CD4-positive, alpha-beta T cell (primary cell): ENCODE data around the gene DUOX1. TPM values are rescaled to one million over a fixed set of nuclear protein-coding genes. Genes with fewer than 3 reads are reported as not detected.

ENCODE experiments used
- ATAC-seq: fragments of 200-7000 bp; cut with Tn5 transposase; one replicate; pipeline ENCODE4 v1.10.0; 2022; ENCODE audit warnings: mild to moderate bottlenecking; ENCODE audit not compliant: poor library complexity
- CTCF ChIA-PET: fragments of 350-600 bp; sonication (Branson Sonifier 250); formaldehyde crosslinking; loops from one replicate; lab custom pipeline; 2021; ENCODE audit warnings: antibody characterized with exemption, inconsistent platforms; lab: Charles Lee
- POLR2A ChIA-PET: fragments of 350-600 bp; sonication (Branson Sonifier 250); formaldehyde crosslinking; loops from one replicate; lab custom pipeline; 2021; ENCODE audit warnings: antibody characterized with exemption, inconsistent platforms; lab: Charles Lee
- DNase-seq, 14 experiments: peaks; one replicate each; pipeline ENCODE4 v3.0.0-alpha.2; 2013 to 2020; ENCODE audit warnings: mixed read lengths in 2 of 14
- H3K27ac ChIP-seq, 2 donors: one replicate each; pipeline versions ENCODE4 v1.5.1 to v1.7.0; 2013; ENCODE audit warnings: low read length in 2 of 2, low read depth in 1 of 2, mild to moderate bottlenecking in 1 of 2
- H3K27me3 ChIP-seq, 2 experiments: 1 replicate in 1 of 2; 2 replicates in 1 of 2; pipeline versions ENCODE4 v1.6.1 to v1.7.0; 2013; ENCODE audit warnings: low read length in 2 of 2, control low read depth in 1 of 2, mild to moderate bottlenecking in 1 of 2, moderate library complexity in 1 of 2; ENCODE audit not compliant: insufficient read depth in 2 of 2, control insufficient read depth in 1 of 2
- H3K36me3 ChIP-seq: one replicate; pipeline ENCODE4 v1.6.1; 2013; ENCODE audit warnings: low read length, control low read depth; ENCODE audit not compliant: insufficient read depth
- H3K4me1 ChIP-seq: one replicate; pipeline ENCODE4 v1.6.1; 2013; ENCODE audit warnings: low read length, control low read depth; ENCODE audit not compliant: insufficient read depth
- H3K4me3 ChIP-seq: one replicate; pipeline ENCODE4 v1.5.1; 2013; ENCODE audit warnings: mild to moderate bottlenecking, low read length, moderate library complexity
- H3K9me3 ChIP-seq, 2 experiments: 1 replicate in 1 of 2; 2 replicates in 1 of 2; pipeline versions ENCODE4 v1.6.1 to v1.7.0; 2013; ENCODE audit warnings: low read length in 2 of 2, mild to moderate bottlenecking in 2 of 2, control low read depth in 1 of 2, moderate library complexity in 1 of 2; ENCODE audit not compliant: control insufficient read depth in 1 of 2, insufficient read depth in 1 of 2
- H3K27ac Mint-ChIP-seq: one replicate; pipeline ENCODE4 v1.8.0; 2020; ENCODE audit warnings: mixed read lengths
- H3K27me3 Mint-ChIP-seq: one replicate; pipeline ENCODE4 v1.8.0; 2021; ENCODE audit warnings: mixed read lengths
- H3K36me3 Mint-ChIP-seq: one replicate; pipeline ENCODE4 v1.8.0; 2021; ENCODE audit warnings: low read depth, mixed read lengths
- H3K4me1 Mint-ChIP-seq: one replicate; pipeline ENCODE4 v1.8.0; 2021; ENCODE audit warnings: low read depth, mixed read lengths
- H3K4me3 Mint-ChIP-seq: one replicate; pipeline ENCODE4 v1.8.0; 2020; ENCODE audit warnings: mild to moderate bottlenecking, mixed read lengths
- H3K9me3 Mint-ChIP-seq: one replicate; pipeline ENCODE4 v1.8.0; 2020; ENCODE audit warnings: mixed read lengths
- CTCF ChIP-seq: fragments of 200-600 bp; IDR thresholded peaks from one replicate; pipeline ENCODE4 v1.8.0; 2022; ENCODE audit warnings: antibody characterized with exemption, mild to moderate bottlenecking
- intact Hi-C, 2 experiments: fragments of 100-400 bp; cut with DNase I in 1 of 2; cut with micrococcal nuclease in 1 of 2; formaldehyde crosslinking; loops; one replicate each; pipeline versions ENCODE4 v1.15.1 to v1.9.0; 2023 to 2025; cut with DNase I, micrococcal nuclease
- total RNA-seq, 174 experiments: library from RNA in 2 of 174; stranded (reverse) in 2 of 174; gene quantifications; one replicate each; pipeline ENCODE4 v1.2.3 and lab custom pipeline; 2021 to 2026

DUOX1 gene
- total RNA-seq, 2 experiments from 2014 or later: 0.17 to 0.25 TPM

GRCh38 chr15:45212493-45212892 lies 82.7 kb downstream of the DUOX1 start:
- H3K27ac ChIP-seq: no peak overlapping the region
- Mint-ChIP-seq H3K27ac (no peak overlapping the region), H3K4me1 (no peaks in the 10 kb centered on the region), H3K4me3 (no peak overlapping the region), H3K9me3 (no peaks in the 10 kb centered on the region), H3K27me3 (peaks cover 11% of the 10 kb centered on the region), H3K36me3 (no peaks in the 10 kb centered on the region)
- no peaks in the 10 kb centered on the region for H3K36me3 ChIP-seq
- peaks cover 0 to 8% of the 10 kb centered on the region in 2 experiments for H3K9me3 ChIP-seq
- no peak overlapping the region for H3K4me3 ChIP-seq
- ChIA-PET CTCF (no interaction called here), POLR2A (interaction anchor here (2.2 kb wide), 1 partner anchor 12 kb away, joined by 10 read pairs; no protein-coding TSS in a partner anchor)
- ATAC-seq (no peak), DNase-seq (no peak)
- no peak for TF ChIP-seq CTCF
- no peaks in the 10 kb centered on the region for H3K4me1 ChIP-seq
- intact Hi-C loops: no loop called here
- no peaks in the 10 kb centered on the region for H3K27me3 ChIP-seq

Other genes with a start within 250 kb of the DUOX1 start
- not detected for gene TERB2, start 173.3 kb upstream of the DUOX1 start, total RNA-seq
- 1 to 10 TPM; 1.7 to 1.8 TPM for gene SORD, start 106.8 kb upstream of the DUOX1 start, total RNA-seq
- gene DUOX2, start 15.8 kb upstream of the DUOX1 start, total RNA-seq: under 1 TPM; 0.05 to 0.08 TPM
- not detected for gene DUOXA2, start 15.7 kb upstream of the DUOX1 start, total RNA-seq
- gene DUOXA1, start 115 bp upstream of the DUOX1 start, total RNA-seq: 1 to 10 TPM in 1 of 2 experiments, under 1 TPM in 1; 0.44 to 1.0 TPM
- gene SHF, start 58.0 kb downstream of the DUOX1 start, total RNA-seq: 1 to 10 TPM; 3.7 to 3.9 TPM
- not detected for gene SLC28A2, start 122.2 kb downstream of the DUOX1 start, total RNA-seq
- gene GATM, start 248.6 kb downstream of the DUOX1 start, total RNA-seq: under 1 TPM; 0.55 to 0.70 TPM